Activated T-helper 2 cell treated with anti-CD3 and anti-CD28 coated beads, Interferon-gamma antibody, Interleukin-2, Interleukin-4, amounts not matched to agents 10 μg/mL and 5 μg/mL and 100 μg/mL, durations not matched to agents 14 hours and 24 hours and 36 hours (primary cell): ENCODE results near the gene CGNL1. TPM values are rescaled to one million over a fixed set of nuclear protein-coding genes. Genes with fewer than 3 reads are reported as not detected.

ENCODE experiments used
- DNase-seq: peaks from one replicate; pipeline ENCODE4 v3.0.0; 2021; ENCODE audit warnings: low spot score
- H3K27ac Mint-ChIP-seq: one replicate; pipeline ENCODE4 v1.8.0; 2021; ENCODE audit warnings: mixed read lengths
- H3K27me3 Mint-ChIP-seq: one replicate; pipeline ENCODE4 v1.8.0; 2021; ENCODE audit warnings: low read depth, mixed read lengths
- H3K36me3 Mint-ChIP-seq: one replicate; pipeline ENCODE4 v1.8.0; 2021; ENCODE audit warnings: low read depth, mixed read lengths
- H3K4me1 Mint-ChIP-seq: one replicate; pipeline ENCODE4 v1.8.0; 2021; ENCODE audit warnings: low read depth, mixed read lengths
- H3K4me3 Mint-ChIP-seq: one replicate; pipeline ENCODE4 v1.8.0; 2021; ENCODE audit warnings: low read depth, mild to moderate bottlenecking, moderate library complexity, mixed read lengths
- H3K9me3 Mint-ChIP-seq: one replicate; pipeline ENCODE4 v1.8.0; 2021; ENCODE audit warnings: mixed read lengths
- intact Hi-C: fragments of 100-400 bp; cut with micrococcal nuclease; formaldehyde crosslinking; loops from one replicate; pipeline ENCODE4 v1.15.1; 2023
- total RNA-seq: library from RNA; stranded (reverse); gene quantifications from 2 replicates; pipeline ENCODE4 v1.2.3, GENCODE V29; 2022

CGNL1 gene
- total RNA-seq, 1 donor from 2014 or later: not detected

- Mint-ChIP-seq H3K27me3 (peaks cover 16% of the 10 kb centered on the region), H3K9me3 (no peaks in the 10 kb centered on the region), H3K27ac (no peak overlapping the region), H3K4me1 (peaks cover 1% of the 10 kb centered on the region), H3K4me3 (no peak overlapping the region), H3K36me3 (no peaks in the 10 kb centered on the region)
- DNase-seq: no peak
- intact Hi-C loops: no loop called here
Measured at GRCh38 chr15:57596301-57596855, 220.1 kb downstream of the CGNL1 start.

GRCh38 chr15:57596978-57597377 is 220.7 kb downstream of the CGNL1 start:
- intact Hi-C loops: no loop called here
- Mint-ChIP-seq H3K27ac (no peak overlapping the region), H3K4me1 (no peaks in the 10 kb centered on the region), H3K27me3 (peaks cover 16% of the 10 kb centered on the region), H3K4me3 (no peak overlapping the region), H3K9me3 (no peaks in the 10 kb centered on the region), H3K36me3 (no peaks in the 10 kb centered on the region)
- DNase-seq: no peak

GRCh38 chr15:57597431-57597830 is 221.1 kb downstream of the CGNL1 start:
- no peak for DNase-seq
- Mint-ChIP-seq H3K27ac (no peak overlapping the region), H3K4me3 (no peak overlapping the region), H3K4me1 (no peaks in the 10 kb centered on the region), H3K9me3 (no peaks in the 10 kb centered on the region), H3K36me3 (no peaks in the 10 kb centered on the region), H3K27me3 (peaks cover 15% of the 10 kb centered on the region)
- intact Hi-C loops: no loop called here

GRCh38 chr15:57598346-57598745 is 222.0 kb downstream of the CGNL1 start:
- H3K36me3 Mint-ChIP-seq: no peaks in the 10 kb centered on the region
- no peak overlapping the region for H3K27ac Mint-ChIP-seq
- intact Hi-C loops: no loop called here
- H3K4me3 Mint-ChIP-seq: no peak overlapping the region
- H3K9me3 Mint-ChIP-seq: no peaks in the 10 kb centered on the region
- no peaks in the 10 kb centered on the region for H3K4me1 Mint-ChIP-seq
- DNase-seq: no peak
- H3K27me3 Mint-ChIP-seq: peaks cover 9% of the 10 kb centered on the region

GRCh38 chr15:57599296-57599810 is 223.0 kb downstream of the CGNL1 start:
- Mint-ChIP-seq H3K27me3 (peaks cover 6% of the 10 kb centered on the region), H3K27ac (no peak overlapping the region), H3K36me3 (no peaks in the 10 kb centered on the region), H3K4me1 (no peaks in the 10 kb centered on the region), H3K4me3 (no peak overlapping the region), H3K9me3 (no peaks in the 10 kb centered on the region)
- DNase-seq: no peak
- intact Hi-C loops: no loop called here

GRCh38 chr15:57600197-57600596 is 223.9 kb downstream of the CGNL1 start:
- Mint-ChIP-seq H3K27me3 (peaks cover 6% of the 10 kb centered on the region), H3K4me3 (no peak overlapping the region), H3K9me3 (no peaks in the 10 kb centered on the region), H3K4me1 (no peaks in the 10 kb centered on the region), H3K36me3 (no peaks in the 10 kb centered on the region), H3K27ac (no peak overlapping the region)
- intact Hi-C loops: no loop called here
- no peak for DNase-seq

Other genes with a start within 250 kb of the CGNL1 start
- not detected in 2 replicates for gene MYZAP, start 215.4 kb downstream of the CGNL1 start, total RNA-seq